Stomach (tissue), 9 donors: ENCODE measurements around the gene CD151. TPM values are rescaled to one million over a fixed set of nuclear protein-coding genes. Genes with fewer than 3 reads are reported as not detected.

Source experiments
- DNase-seq, 2 donors: peaks; one replicate each; pipeline versions ENCODE4 v3.0.0 to v3.0.0-alpha.2; 2013 to 2019
- H3K27ac ChIP-seq, 5 donors: fragments of 200-600 bp in 4 of 5; sonication (generic) in 4 of 5; one replicate each; pipeline ENCODE4 v1.5.1; 2013 to 2019; ENCODE audit warnings: mild to moderate bottlenecking in 1 of 5, moderate library complexity in 1 of 5
- H3K27me3 ChIP-seq, 3 donors: fragments of 200-600 bp; sonication (generic); one replicate each; pipeline ENCODE4 v1.5.1; 2017 to 2019; ENCODE audit warnings: mixed run types in 1 of 3
- H3K36me3 ChIP-seq, 4 donors: fragments of 200-600 bp; sonication (generic); 1 replicate in 3 of 4; 2 replicates in 1 of 4; pipeline ENCODE4 v1.5.1; 2016 to 2019
- H3K4me1 ChIP-seq, 4 donors: fragments of 200-600 bp; sonication (generic); one replicate each; pipeline ENCODE4 v1.5.1; 2016 to 2019
- H3K4me3 ChIP-seq, 4 donors: fragments of 200-600 bp; sonication (generic) in 3 of 4; one replicate each; pipeline ENCODE4 v1.5.1; 2016 to 2019; ENCODE audit warnings: mild to moderate bottlenecking in 1 of 4
- H3K9me3 ChIP-seq, 4 donors: fragments of 200-600 bp; sonication (generic); one replicate each; pipeline ENCODE4 v1.5.1; 2016 to 2019
- CTCF ChIP-seq, 7 experiments: fragments of 450-650 bp in 4 of 7; fragments of 200-600 bp in 3 of 7; sonication (generic) in 3 of 7; IDR thresholded peaks; one replicate each; pipeline ENCODE4 v1.5.1; 2016 to 2019; ENCODE audit warnings: antibody characterized with exemption in 7 of 7, control low read depth in 2 of 7, mild to moderate bottlenecking in 1 of 7
- EP300 ChIP-seq: sonication (generic); formaldehyde crosslinking; IDR thresholded peaks from one replicate; pipeline ENCODE4 v1.6.1; 2017; ENCODE audit warnings: antibody characterized with exemption
- POLR2A ChIP-seq, 4 donors: fragments of 450-650 bp; IDR thresholded peaks; one replicate each; pipeline ENCODE4 v1.6.1; 2016; ENCODE audit warnings: antibody characterized with exemption in 4 of 4, control low read depth in 2 of 4, mild to moderate bottlenecking in 1 of 4, moderate library complexity in 1 of 4
- POLR2AphosphoS5 ChIP-seq, 3 donors: sonication (generic); formaldehyde crosslinking; IDR thresholded peaks; one replicate each; pipeline ENCODE4 v1.6.1; 2016; ENCODE audit warnings: antibody characterized with exemption in 3 of 3
- WGBS, 5 donors: extraction: QIAGEN DNeasy Blood & Tissue Kit in 3 of 5; methylation state at CpG; one replicate each; pipeline versions ENCODE4 v1.1.5 to v1.1.7; 2013 to 2018; 5-methylcytosine and 5-hydroxymethylcytosine counted together
- intact Hi-C: fragments of 100-400 bp; cut with DNase I; formaldehyde crosslinking; loops from one replicate; pipeline ENCODE4 v1.15.1; 2023; ENCODE audit warnings: low total_unique reads
- polyA plus RNA-seq, 3 donors: library from polyadenylated mRNA; stranded (reverse); fragments of 200-250 nt; gene quantifications; one replicate each; pipeline ENCODE4 v1.2.3, GENCODE V29; 2013
- total RNA-seq, 5 donors: library from RNA; depleted of rRNA; stranded (reverse); fragments of >200 nt; gene quantifications; one replicate each; pipeline versions ENCODE4 v1.1.0 to v1.2.3, GENCODE V29; 2014 to 2016
- donor health status: healthy with polysubstance abuse.
- donor health status: Bipolar disorder and iron deficiency.
- donor health status: healthy.

Gene CD151
- total and polyA plus RNA-seq, 8 donors = 66.7 to 293 (median 159) TPM

DNA sequence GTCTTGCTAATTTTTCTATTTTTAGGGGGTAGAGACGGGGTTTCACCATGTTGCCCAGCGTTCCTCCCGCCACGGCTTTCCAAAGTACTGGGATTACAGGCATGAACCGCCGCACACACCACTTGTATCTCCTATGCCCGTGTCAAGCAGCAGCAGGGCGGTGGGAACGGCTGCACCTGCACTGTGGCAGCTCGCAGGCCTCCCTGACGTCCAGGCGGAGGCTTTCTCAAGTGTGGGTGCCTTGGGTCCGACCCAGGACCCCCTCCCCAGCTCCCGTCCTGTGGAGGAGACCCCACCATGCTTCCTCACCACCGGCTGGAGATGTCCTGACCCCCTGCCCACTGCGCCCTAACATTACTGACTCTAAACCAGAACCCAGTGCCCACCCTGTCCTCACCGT, 35.6 kb downstream of the CD151 start:
- H3K4me1 ChIP-seq = no peaks in the 10 kb centered on the region
- DNase-seq = no peak
- H3K4me3 ChIP-seq = no peak overlapping the region
- H3K27me3 ChIP-seq = no peaks in the 10 kb centered on the region
- no peaks in the 10 kb centered on the region for H3K9me3 ChIP-seq
- TF ChIP-seq EP300 = no peak
- no peak for TF ChIP-seq POLR2A (IDR thresholded peaks at IDR 0.05)
- no peak for TF ChIP-seq CTCF (IDR thresholded peaks at IDR 0.05)
- no peak for TF ChIP-seq POLR2AphosphoS5 (IDR thresholded peaks at IDR 0.05)
- peaks cover 3 to 69% (median 49%) of the 10 kb centered on the region in 4 donors for H3K36me3 ChIP-seq
- intact Hi-C loops = no loop called here
- WGBS, 5 donors = 89 to 94% (median 92%) methylated on average over 17 of the region's 17 CpGs
- H3K27ac ChIP-seq = no peak overlapping the region

DNA sequence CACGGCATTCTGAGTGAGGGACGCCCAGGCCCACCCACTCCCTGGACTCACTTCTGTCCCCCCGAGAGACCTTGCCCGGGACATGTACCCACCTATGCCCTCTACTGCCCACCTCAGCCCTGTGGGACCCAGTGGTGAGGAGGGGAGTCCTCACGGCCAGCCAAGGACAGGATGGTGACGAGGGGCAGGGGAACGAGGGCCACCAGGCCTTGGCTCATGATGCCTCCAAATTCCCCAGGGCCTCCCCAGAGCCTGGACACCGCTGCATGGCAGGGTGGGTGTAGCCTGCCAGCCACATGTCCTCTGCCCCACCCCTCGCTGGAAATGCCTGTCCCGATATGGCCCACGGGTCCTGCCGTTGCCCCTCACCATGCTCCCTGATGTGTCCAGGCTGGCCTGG, 36.0 kb downstream of the CD151 start:
- TF ChIP-seq CTCF (IDR thresholded peaks at IDR 0.05) = no peak
- no peak for TF ChIP-seq EP300
- no peak for TF ChIP-seq POLR2A (IDR thresholded peaks at IDR 0.05)
- TF ChIP-seq POLR2AphosphoS5 (IDR thresholded peaks at IDR 0.05) = no peak
- no peaks in the 10 kb centered on the region for H3K4me1 ChIP-seq
- no peaks in the 10 kb centered on the region for H3K9me3 ChIP-seq
- no peaks in the 10 kb centered on the region for H3K27me3 ChIP-seq
- intact Hi-C loops = no loop called here
- no peak overlapping the region for H3K27ac ChIP-seq
- H3K36me3 ChIP-seq = peaks cover 3 to 65% (median 46%) of the 10 kb centered on the region in 4 donors
- no peak for DNase-seq
- WGBS, 5 donors = 89 to 95% (median 91%) methylated on average over 5 to 12 of the region's 12 CpGs
- no peak overlapping the region for H3K4me3 ChIP-seq

DNA sequence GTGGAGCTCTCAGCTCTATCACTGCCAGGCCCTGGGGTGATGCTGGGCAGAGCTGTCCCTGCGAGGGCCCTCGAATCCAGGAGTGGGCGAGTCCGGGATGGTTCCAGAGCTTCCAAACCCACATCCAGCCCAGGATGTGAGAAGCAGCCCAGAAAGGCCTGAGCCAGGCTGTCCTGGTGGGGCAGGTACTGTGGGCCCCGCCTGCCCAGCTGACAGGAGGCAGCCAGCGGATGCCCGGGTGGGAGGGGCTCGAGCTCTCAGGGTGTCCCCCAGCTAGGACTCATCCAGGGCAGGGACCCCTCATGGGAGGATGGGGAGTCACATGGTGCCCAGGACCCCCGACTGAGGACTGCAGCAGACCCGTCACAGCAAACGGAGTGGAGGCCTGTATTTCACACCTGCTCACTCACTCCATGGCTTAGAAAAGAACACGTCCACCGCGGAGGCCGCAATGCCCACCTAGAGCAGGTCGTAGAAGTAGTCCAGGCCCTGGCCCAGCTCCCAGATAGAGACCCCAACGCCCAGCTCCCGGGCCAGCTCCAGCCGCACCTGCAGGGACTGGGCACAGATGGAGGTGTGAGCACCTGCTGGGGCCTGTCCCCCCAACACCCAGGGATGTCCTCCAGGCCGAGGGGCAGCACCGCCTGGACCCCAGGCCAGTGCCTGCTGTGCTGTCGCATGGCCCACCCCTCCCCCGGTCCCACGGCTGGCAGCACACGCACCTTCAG, 36.8 kb downstream of the CD151 start:
- WGBS, 5 donors = 87 to 93% (median 89%) methylated on average over 11 to 25 of the region's 25 CpGs
- H3K36me3 ChIP-seq = peaks cover 3 to 61% (median 41%) of the 10 kb centered on the region in 4 donors
- intact Hi-C loops = no loop called here

GRCh38 chr11:870127-870413, 37.3 kb downstream of the CD151 start:
- TF ChIP-seq POLR2A (IDR thresholded peaks at IDR 0.05) (no peak), EP300 (no peak), POLR2AphosphoS5 (IDR thresholded peaks at IDR 0.05) (no peak), CTCF (IDR thresholded peaks at IDR 0.05) (no peak)
- peaks cover 3 to 61% (median 40%) of the 10 kb centered on the region in 4 donors for H3K36me3 ChIP-seq
- WGBS, 5 donors = 58 to 77% (median 71%) methylated on average over 3 to 8 of the region's 8 CpGs
- no peak overlapping the region for H3K27ac ChIP-seq
- H3K4me3 ChIP-seq = no peak overlapping the region
- no peaks in the 10 kb centered on the region for H3K9me3 ChIP-seq
- DNase-seq = no peak
- H3K27me3 ChIP-seq = no peaks in the 10 kb centered on the region
- intact Hi-C loops = no loop called here
- no peaks in the 10 kb centered on the region for H3K4me1 ChIP-seq

More for the DNA sequence above, 36.8 kb downstream of the CD151 start:
- Histone ChIP-seq H3K4me1 (no peaks in the 10 kb centered on the region), H3K27ac (no peak overlapping the region), H3K9me3 (no peaks in the 10 kb centered on the region), H3K27me3 (no peaks in the 10 kb centered on the region), H3K4me3 (no peak overlapping the region)
- no peak for DNase-seq
- TF ChIP-seq CTCF (IDR thresholded peaks at IDR 0.05) = no peak
